Measurements from ENCODE around the gene KIAA1328. TPM values are rescaled to one million over a fixed set of nuclear protein-coding genes. Genes with fewer than 3 reads are reported as not detected.
"Not testable (repeated sequence)": the region's sequence is repeated elsewhere in the genome, so short reads cannot be mapped to it uniquely, and the experiment has no call there.

The KIAA1328 gene
- total RNA-seq, 2 donors from 2014 or later, result 4.8 to 5.2 TPM

- Histone ChIP-seq H3K9ac (ENCODE audit: low read depth in 2 of 2, low read length in 2 of 2) (no peak overlapping the region), H3K36me3 (no peaks in the 10 kb centered on the region), H3K4me1 (no peaks in the 10 kb centered on the region), H3K4me3 (no peak overlapping the region), H3K27me3 (no peaks in the 10 kb centered on the region), H3K9me3 (no peaks in the 10 kb centered on the region), H3K27ac (no peak overlapping the region)
- intact Hi-C loops (cut with DNase I), result no loop called here
- no peak for TF ChIP-seq CTCF (IDR thresholded peaks at IDR 0.05)
- DNase-seq, result no peak
Observed at GRCh38 chr18:36862182-36862581, 33.3 kb downstream of the KIAA1328 start.

DNA sequence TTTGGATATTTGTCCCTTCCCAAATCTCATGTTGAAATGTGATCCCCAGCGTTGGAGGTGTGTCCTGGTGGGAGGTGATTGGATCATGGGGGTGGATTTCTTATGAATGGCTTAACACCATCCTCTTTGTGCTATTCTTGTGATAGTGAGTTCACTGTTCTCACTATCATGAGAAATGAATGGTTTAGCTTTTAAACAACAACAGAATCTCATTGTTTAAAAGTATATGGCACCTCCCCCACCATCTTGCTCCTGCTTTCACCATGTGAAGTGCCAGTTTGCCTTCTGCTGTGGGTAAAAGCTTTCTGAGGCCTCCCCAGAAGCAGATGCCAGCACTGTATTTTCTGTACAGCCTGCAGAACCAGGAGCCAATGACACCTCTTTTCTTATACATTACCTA lies 38.1 kb downstream of the KIAA1328 start:
- no peak for TF ChIP-seq CTCF (IDR thresholded peaks at IDR 0.05)
- Histone ChIP-seq H3K9ac (ENCODE audit: low read depth in 2 of 2, low read length in 2 of 2) (no peak overlapping the region), H3K36me3 (no peaks in the 10 kb centered on the region), H3K27ac (no peak overlapping the region), H3K4me3 (no peak overlapping the region), H3K4me1 (no peaks in the 10 kb centered on the region), H3K9me3 (no peaks in the 10 kb centered on the region), H3K27me3 (no peaks in the 10 kb centered on the region)
- DNase-seq, result no peak
- intact Hi-C loops (cut with DNase I), result no loop called here

DNA sequence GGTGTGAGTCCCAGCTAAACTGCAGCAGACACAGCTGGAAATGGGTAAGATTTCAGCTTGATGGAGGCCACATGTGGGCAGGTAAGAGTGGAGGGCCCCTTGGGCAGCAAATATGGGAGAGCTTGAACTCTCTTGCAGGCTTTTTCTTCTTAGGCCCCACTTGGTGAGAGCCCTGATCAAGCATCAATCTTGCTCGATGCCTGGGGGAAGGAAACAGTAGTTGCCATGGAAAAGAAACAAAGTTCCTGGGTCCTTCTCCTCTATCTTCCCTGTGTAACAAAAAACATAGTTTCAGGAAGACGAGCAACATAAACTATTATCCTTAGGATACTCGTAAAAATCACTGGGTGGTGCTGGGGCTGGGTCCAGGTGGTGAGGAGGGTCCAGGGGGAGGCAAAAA lies 42.9 kb downstream of the KIAA1328 start:
- no peak for DNase-seq
- H3K36me3 ChIP-seq, result no peaks in the 10 kb centered on the region
- H3K9ac ChIP-seq (ENCODE audit: low read depth in 2 of 2, low read length in 2 of 2), result no peak overlapping the region
- no peaks in the 10 kb centered on the region for H3K4me1 ChIP-seq
- no peaks in the 10 kb centered on the region for H3K9me3 ChIP-seq
- H3K27ac ChIP-seq, result no peak overlapping the region
- intact Hi-C loops (cut with DNase I), result no loop called here
- no peaks in the 10 kb centered on the region for H3K27me3 ChIP-seq
- TF ChIP-seq CTCF (IDR thresholded peaks at IDR 0.05), result no peak
- no peak overlapping the region for H3K4me3 ChIP-seq

DNA sequence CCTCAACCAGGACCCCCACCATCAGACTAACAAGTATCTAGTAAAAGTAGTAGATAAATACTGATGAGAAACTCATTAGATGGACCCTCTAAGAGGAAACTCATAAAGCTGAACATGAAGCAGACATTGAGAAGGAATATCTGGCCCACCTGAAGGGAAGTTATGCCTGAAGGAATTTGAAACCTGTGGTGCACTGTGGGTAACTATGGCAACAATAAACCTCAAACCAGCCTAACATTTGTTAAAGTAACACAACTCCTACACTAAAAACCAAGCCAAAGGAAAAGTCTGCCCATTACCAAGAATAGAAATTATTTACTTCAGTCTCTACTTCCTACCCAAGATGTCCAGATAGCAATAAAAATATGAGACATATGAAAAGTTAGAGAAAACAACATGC lies 43.4 kb downstream of the KIAA1328 start:
- H3K9ac ChIP-seq (ENCODE audit: low read depth in 2 of 2, low read length in 2 of 2), result no peak overlapping the region
- intact Hi-C loops (cut with DNase I), result no loop called here
- H3K9me3 ChIP-seq, result no peaks in the 10 kb centered on the region
- H3K36me3 ChIP-seq, result no peaks in the 10 kb centered on the region
- no peaks in the 10 kb centered on the region for H3K4me1 ChIP-seq
- H3K27ac ChIP-seq, result no peak overlapping the region
- no peak for DNase-seq
- TF ChIP-seq CTCF (IDR thresholded peaks at IDR 0.05), result no peak
- H3K27me3 ChIP-seq, result no peaks in the 10 kb centered on the region
- H3K4me3 ChIP-seq, result no peak overlapping the region

GRCh38 chr18:36873826-36874225 lies 44.9 kb downstream of the KIAA1328 start:
- H3K27ac ChIP-seq; DNase-seq; H3K4me1 ChIP-seq; H3K4me3 ChIP-seq; H3K36me3 ChIP-seq; H3K27me3 ChIP-seq; intact Hi-C loops (cut with DNase I); H3K9me3 ChIP-seq; H3K9ac ChIP-seq (ENCODE audit: low read depth in 2 of 2, low read length in 2 of 2): not testable (repeated sequence)

GRCh38 chr18:36879796-36880195 lies 50.9 kb downstream of the KIAA1328 start:
- H3K27ac ChIP-seq; DNase-seq; H3K9ac ChIP-seq (ENCODE audit: low read depth in 2 of 2, low read length in 2 of 2); intact Hi-C loops (cut with DNase I); H3K4me1 ChIP-seq; H3K4me3 ChIP-seq; H3K36me3 ChIP-seq; H3K9me3 ChIP-seq; H3K27me3 ChIP-seq: not testable (repeated sequence)

- Histone ChIP-seq H3K4me3 (no peak overlapping the region), H3K36me3 (no peaks in the 10 kb centered on the region), H3K27me3 (no peaks in the 10 kb centered on the region), H3K9me3 (no peaks in the 10 kb centered on the region), H3K27ac (no peak overlapping the region), H3K9ac (ENCODE audit: low read depth in 2 of 2, low read length in 2 of 2) (no peak overlapping the region), H3K4me1 (no peaks in the 10 kb centered on the region)
- intact Hi-C loops (cut with DNase I), result no loop called here
- DNase-seq, result no peak
- no peak for TF ChIP-seq CTCF (IDR thresholded peaks at IDR 0.05)
Observed at GRCh38 chr18:36885981-36886380, 57.1 kb downstream of the KIAA1328 start.
